C4-2B (cell line): Measurements from ENCODE around the gene MRPS18B.

Experiments used
- ZFX ChIP-seq: fragments of 450-650 bp; IDR thresholded peaks from 2 replicates; pipeline ENCODE4 v1.6.1; 2017
- TF ChIP-seq, protein P1 (sequence below): fragments of 450-650 bp; conservative IDR thresholded peaks from 2 replicates; pipeline ENCODE4 v1.5.1; 2017; ENCODE audit warnings: mild to moderate bottlenecking

DNA sequence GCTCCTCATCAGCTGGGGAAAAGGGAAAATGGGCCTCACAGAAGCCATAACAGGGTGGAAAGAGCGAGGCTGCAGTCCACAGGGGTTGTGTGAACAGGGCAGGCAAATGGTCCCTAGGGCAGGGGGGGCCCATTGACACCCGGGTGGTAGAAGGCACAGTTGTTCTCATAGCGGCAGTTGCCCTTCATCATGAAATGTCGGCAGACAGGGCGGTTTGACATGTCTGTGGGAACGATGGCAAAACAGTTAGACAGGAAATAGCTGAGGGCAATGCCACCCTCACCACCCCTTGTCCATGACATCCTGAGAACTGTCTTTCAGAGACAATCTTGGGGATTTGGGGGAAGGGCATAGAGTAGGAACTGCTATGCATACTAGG is 16.2 kb upstream of the MRPS18B start:
- TF ChIP-seq, protein P1, sequence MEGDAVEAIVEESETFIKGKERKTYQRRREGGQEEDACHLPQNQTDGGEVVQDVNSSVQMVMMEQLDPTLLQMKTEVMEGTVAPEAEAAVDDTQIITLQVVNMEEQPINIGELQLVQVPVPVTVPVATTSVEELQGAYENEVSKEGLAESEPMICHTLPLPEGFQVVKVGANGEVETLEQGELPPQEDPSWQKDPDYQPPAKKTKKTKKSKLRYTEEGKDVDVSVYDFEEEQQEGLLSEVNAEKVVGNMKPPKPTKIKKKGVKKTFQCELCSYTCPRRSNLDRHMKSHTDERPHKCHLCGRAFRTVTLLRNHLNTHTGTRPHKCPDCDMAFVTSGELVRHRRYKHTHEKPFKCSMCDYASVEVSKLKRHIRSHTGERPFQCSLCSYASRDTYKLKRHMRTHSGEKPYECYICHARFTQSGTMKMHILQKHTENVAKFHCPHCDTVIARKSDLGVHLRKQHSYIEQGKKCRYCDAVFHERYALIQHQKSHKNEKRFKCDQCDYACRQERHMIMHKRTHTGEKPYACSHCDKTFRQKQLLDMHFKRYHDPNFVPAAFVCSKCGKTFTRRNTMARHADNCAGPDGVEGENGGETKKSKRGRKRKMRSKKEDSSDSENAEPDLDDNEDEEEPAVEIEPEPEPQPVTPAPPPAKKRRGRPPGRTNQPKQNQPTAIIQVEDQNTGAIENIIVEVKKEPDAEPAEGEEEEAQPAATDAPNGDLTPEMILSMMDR = no peak
- no peak for TF ChIP-seq ZFX
